ENCODE measurements around the gene ZNF423. TPM values are rescaled to one million over a fixed set of nuclear protein-coding genes. Genes with fewer than 3 reads are reported as not detected.

The ZNF423 gene
- polyA plus RNA-seq, 1 donor from 2014 or later: 4.5 TPM

GRCh38 chr16:49672753-49673152 lies 183.2 kb downstream of the ZNF423 start:
- H3K27me3 ChIP-seq (ENCODE audit: insufficient read depth, low read depth, low read length): no peaks in the 10 kb centered on the region
- no peak overlapping the region for H3K9ac ChIP-seq (ENCODE audit: low read length)
- no peaks in the 10 kb centered on the region for H3K9me2 ChIP-seq (ENCODE audit: insufficient read depth, low read length)
- no peak overlapping the region for H3K4me3 ChIP-seq (ENCODE audit: low read length)
- H4K20me1 ChIP-seq (ENCODE audit: insufficient read depth): no peaks in the 10 kb centered on the region
- H3K4me2 ChIP-seq (ENCODE audit: low read length): no peak overlapping the region
- H3K79me2 ChIP-seq (replicated peaks; ENCODE audit: insufficient read depth, low read length): no peaks in the 10 kb centered on the region
- no peaks in the 10 kb centered on the region for H3F3A ChIP-seq (ENCODE audit: insufficient read depth, low read length, poor library complexity, severe bottlenecking)
- no peaks in the 10 kb centered on the region for H3K36me3 ChIP-seq (ENCODE audit: insufficient read depth, low read length)
- H3K9me3 ChIP-seq (ENCODE audit: low read length): no peaks in the 10 kb centered on the region
- no peak overlapping the region for H3K27ac ChIP-seq (ENCODE audit: low read length)
- H2AFZ ChIP-seq (ENCODE audit: low read depth, low read length): no peak overlapping the region
- TF ChIP-seq SMC3 (conservative IDR thresholded peaks at IDR 0.05; ENCODE audit: poor library complexity) (no peak), CTCF (IDR thresholded peaks at IDR 0.05; ENCODE audit: poor library complexity, severe bottlenecking) (no peak), MXI1 (conservative IDR thresholded peaks at IDR 0.05; ENCODE audit: poor library complexity, severe bottlenecking) (no peak), EP300 (conservative IDR thresholded peaks at IDR 0.05; ENCODE audit: poor library complexity, severe bottlenecking) (no peak), REST (IDR thresholded peaks at IDR 0.05; ENCODE audit: borderline replicate concordance) (no peak), TAF1 (IDR thresholded peaks at IDR 0.05; ENCODE audit: low read depth) (no peak), EZH2 (IDR thresholded peaks at IDR 0.05; ENCODE audit: borderline replicate concordance, insufficient read depth, low read length, poor library complexity, severe bottlenecking) (no peak), RAD21 (conservative IDR thresholded peaks at IDR 0.05) (no peak), POLR2AphosphoS5 (IDR thresholded peaks at IDR 0.05) (no peak)

- Histone ChIP-seq H3K27ac (ENCODE audit: low read length) (no peak overlapping the region), H3K9me2 (ENCODE audit: insufficient read depth, low read length) (no peaks in the 10 kb centered on the region), H3K36me3 (ENCODE audit: insufficient read depth, low read length) (no peaks in the 10 kb centered on the region), H3K4me2 (ENCODE audit: low read length) (no peak overlapping the region), H3K4me3 (ENCODE audit: low read length) (no peak overlapping the region), H3K9me3 (ENCODE audit: low read length) (no peaks in the 10 kb centered on the region), H3K27me3 (ENCODE audit: insufficient read depth, low read depth, low read length) (no peaks in the 10 kb centered on the region), H4K20me1 (ENCODE audit: insufficient read depth) (no peaks in the 10 kb centered on the region), H3F3A (ENCODE audit: insufficient read depth, low read length, poor library complexity, severe bottlenecking) (no peaks in the 10 kb centered on the region), H3K79me2 (replicated peaks; ENCODE audit: insufficient read depth, low read length) (no peaks in the 10 kb centered on the region), H2AFZ (ENCODE audit: low read depth, low read length) (no peak overlapping the region), H3K9ac (ENCODE audit: low read length) (no peak overlapping the region)
- no peak for TF ChIP-seq REST (IDR thresholded peaks at IDR 0.05; ENCODE audit: borderline replicate concordance)
- no peak for TF ChIP-seq POLR2AphosphoS5 (IDR thresholded peaks at IDR 0.05)
- no peak for TF ChIP-seq EP300 (conservative IDR thresholded peaks at IDR 0.05; ENCODE audit: poor library complexity, severe bottlenecking)
- TF ChIP-seq MXI1 (conservative IDR thresholded peaks at IDR 0.05; ENCODE audit: poor library complexity, severe bottlenecking): no peak
- TF ChIP-seq CTCF (IDR thresholded peaks at IDR 0.05; ENCODE audit: poor library complexity, severe bottlenecking): no peak
- no peak for TF ChIP-seq SMC3 (conservative IDR thresholded peaks at IDR 0.05; ENCODE audit: poor library complexity)
- TF ChIP-seq TAF1 (IDR thresholded peaks at IDR 0.05; ENCODE audit: low read depth): no peak
- TF ChIP-seq EZH2 (IDR thresholded peaks at IDR 0.05; ENCODE audit: borderline replicate concordance, insufficient read depth, low read length, poor library complexity, severe bottlenecking): no peak
- TF ChIP-seq RAD21 (conservative IDR thresholded peaks at IDR 0.05): no peak
Measured at GRCh38 chr16:49671333-49671732, 184.6 kb downstream of the ZNF423 start.
